Choroid plexus epithelial cell (primary cell): ENCODE measurements around the gene HSD17B14.
"Not testable (repeated sequence)": the region's sequence is repeated elsewhere in the genome, so short reads cannot be mapped to it uniquely, and the experiment has no call there.

Source experiments
- DNase-seq: peaks from one replicate; pipeline ENCODE4 v3.0.0-alpha.2; 2010; ENCODE audit warnings: low read depth
- H3K4me3 ChIP-seq: 2 replicates; pipeline ENCODE4 v1.5.1; 2011; ENCODE audit warnings: low read depth, mild to moderate bottlenecking, control low read depth, low read length, moderate library complexity
- CTCF ChIP-seq: conservative IDR thresholded peaks from 2 replicates; pipeline ENCODE4 v1.5.1; 2011; ENCODE audit warnings: low read depth, mild to moderate bottlenecking, control low read depth, inconsistent platforms, low read length, moderate library complexity

HSD17B14 gene

GRCh38 chr19:48877855-48878195, 41.5 kb upstream of the HSD17B14 start:
- TF ChIP-seq CTCF, result no peak
- DNase-seq, result no peak

DNA sequence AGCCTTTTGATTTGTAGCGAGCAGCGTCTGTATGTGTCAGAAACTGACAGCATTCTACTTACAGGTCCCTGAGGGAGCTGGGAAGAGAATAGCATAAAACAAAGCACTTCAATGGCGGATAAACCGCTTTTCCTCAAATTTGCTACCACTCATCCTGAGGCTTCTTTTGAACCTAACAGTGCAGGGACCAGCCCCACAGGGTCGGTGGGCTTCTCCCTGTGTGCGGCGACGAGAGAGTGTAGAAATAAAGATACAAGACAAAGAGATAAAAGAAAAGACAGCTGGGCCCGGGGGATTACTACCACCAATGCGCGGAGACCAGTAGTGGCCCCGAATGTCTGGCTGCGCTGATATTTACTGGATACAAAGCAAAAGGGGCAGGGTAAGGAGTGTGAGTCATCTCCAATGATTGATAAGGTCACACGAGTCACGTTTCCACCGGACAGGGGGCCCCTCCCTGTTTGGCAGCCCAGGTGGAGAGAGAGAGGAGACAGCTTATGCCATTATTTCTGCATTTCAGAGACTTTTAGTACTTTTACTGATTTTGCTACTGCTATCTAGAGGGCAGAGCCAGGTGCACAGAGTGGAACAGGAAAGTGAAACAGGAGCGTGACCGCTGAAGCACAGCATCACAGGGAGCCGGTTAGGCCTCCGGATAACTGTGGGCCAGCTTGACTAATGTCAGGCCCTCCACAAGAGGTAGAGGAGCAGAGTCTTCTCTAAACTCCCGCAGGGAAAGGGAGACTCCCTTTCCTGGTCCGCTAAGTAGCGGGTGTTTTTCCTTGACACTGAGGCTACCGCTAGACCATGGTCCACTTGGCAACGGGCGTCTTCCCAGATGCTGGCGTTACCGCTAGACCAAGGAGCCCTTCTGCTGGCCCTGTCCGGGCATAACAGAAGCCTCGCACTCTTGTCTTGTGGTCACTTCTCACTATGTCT, 40.0 kb upstream of the HSD17B14 start:
- DNase-seq, result peak; percentile 22
- peak overlapping the region; percentile 100 for H3K4me3 ChIP-seq

More at GRCh38 chr19:48877855-48878195, 41.5 kb upstream of the HSD17B14 start:
- H3K4me3 ChIP-seq, result no peak overlapping the region

DNA sequence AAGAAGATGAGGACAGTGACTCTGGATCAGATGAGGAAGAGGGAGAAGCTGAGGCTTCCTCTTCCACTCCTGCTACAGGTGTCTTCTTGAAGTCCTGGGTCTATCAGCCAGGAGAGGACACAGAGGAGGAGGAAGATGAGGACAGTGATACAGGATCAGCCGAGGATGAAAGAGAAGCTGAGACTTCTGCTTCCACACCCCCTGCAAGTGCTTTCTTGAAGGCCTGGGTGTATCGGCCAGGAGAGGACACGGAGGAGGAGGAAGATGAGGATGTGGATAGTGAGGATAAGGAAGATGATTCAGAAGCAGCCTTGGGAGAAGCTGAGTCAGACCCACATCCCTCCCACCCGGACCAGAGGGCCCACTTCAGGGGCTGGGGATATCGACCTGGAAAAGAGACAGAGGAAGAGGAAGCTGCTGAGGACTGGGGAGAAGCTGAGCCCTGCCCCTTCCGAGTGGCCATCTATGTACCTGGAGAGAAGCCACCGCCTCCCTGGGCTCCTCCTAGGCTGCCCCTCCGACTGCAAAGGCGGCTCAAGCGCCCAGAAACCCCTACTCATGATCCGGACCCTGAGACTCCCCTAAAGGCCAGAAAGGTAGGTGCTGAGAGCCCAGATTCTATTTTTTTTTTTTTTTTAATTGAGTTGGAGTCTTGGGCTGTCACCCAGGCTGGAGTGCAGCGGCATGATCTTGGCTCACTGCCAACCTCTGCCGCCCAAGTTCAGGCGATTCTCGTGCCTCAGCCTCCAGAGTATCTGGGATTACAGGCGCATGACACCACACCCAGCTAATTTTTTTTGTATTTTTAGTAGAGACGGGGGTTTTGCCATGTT, 38.2 kb upstream of the HSD17B14 start:
- no peak for TF ChIP-seq CTCF
- H3K4me3 ChIP-seq, result peak overlapping the region; percentile 100
- DNase-seq, result peak; percentile 44

GRCh38 chr19:48873476-48874302, 37.4 kb upstream of the HSD17B14 start:
- DNase-seq, result peak; percentile 42
- no peak for TF ChIP-seq CTCF
- H3K4me3 ChIP-seq, result peak overlapping the region; percentile 100

GRCh38 chr19:48872884-48873475, 36.7 kb upstream of the HSD17B14 start:
- peak; percentile 97 for DNase-seq
- no peak for TF ChIP-seq CTCF

GRCh38 chr19:48872182-48872883, 36.0 kb upstream of the HSD17B14 start, which contains the start of gene PPP1R15A:
Gene PPP1R15A, plus strand, starts transcription at chr19:48872421. Its CDS starts 813 bp downstream, at chr19:48873234.
- peak; percentile 99 for DNase-seq
- no peak for TF ChIP-seq CTCF
- peak within 1 kb of the TSS; percentile 100 for H3K4me3 ChIP-seq

More at GRCh38 chr19:48872884-48873475, 36.7 kb upstream of the HSD17B14 start:
- peak overlapping the region; percentile 100 for H3K4me3 ChIP-seq

GRCh38 chr19:48871471-48872181, 35.3 kb upstream of the HSD17B14 start:
- H3K4me3 ChIP-seq, result not testable (repeated sequence)

More at GRCh38 chr19:48871471-48872181, 35.3 kb upstream of the HSD17B14 start:
- DNase-seq, result not testable (repeated sequence)
